SK-N-MC (cell line): Measurements from ENCODE around the gene SOD3.

Experiments used
- DNase-seq: peaks from one replicate; pipeline ENCODE4 v3.0.0-alpha.2; 2011; ENCODE audit warnings: low read depth, low spot score
- H3K27ac ChIP-seq: fragments of 200-600 bp; sonication (generic); 2 replicates; pipeline ENCODE4 v1.5.1; 2016; ENCODE audit warnings: mixed run types
- H3K36me3 ChIP-seq: fragments of 200-600 bp; sonication (generic); 2 replicates; pipeline ENCODE4 v1.6.1; 2017; ENCODE audit warnings: antibody characterized with exemption, low read length, mixed read lengths; ENCODE audit not compliant: insufficient read depth
- H3K4me3 ChIP-seq: fragments of 200-600 bp; sonication (generic); 2 replicates; pipeline ENCODE4 v1.5.1; 2016
- H3K9ac ChIP-seq: fragments of 200-600 bp; sonication (generic); 2 replicates; pipeline ENCODE4 v1.8.0; 2017; ENCODE audit warnings: mixed run types, mixed read lengths; ENCODE audit not compliant: insufficient read length
- H3K9me3 ChIP-seq: fragments of 200-600 bp; sonication (generic); 2 replicates; pipeline ENCODE4 v1.6.1; 2017; ENCODE audit warnings: low read depth, mild to moderate bottlenecking, antibody characterized with exemption, low read length, moderate library complexity, mixed read lengths
- EZH2 ChIP-seq: fragments of 200-600 bp; sonication (generic); IDR thresholded peaks from one replicate; pipeline ENCODE4 v1.6.1; 2017; ENCODE audit warnings: antibody characterized with exemption
- FOXP2 ChIP-seq: optimal IDR thresholded peaks from 2 replicates; pipeline ENCODE3; 2011; ENCODE audit warnings: mild to moderate bottlenecking, moderate library complexity; ENCODE audit not compliant: insufficient read depth; ENCODE audit errors: extremely low read length, control extremely low read depth
- POLR2AphosphoS5 ChIP-seq: IDR thresholded peaks from 2 replicates; pipeline ENCODE4 v1.6.1; 2012; ENCODE audit warnings: mild to moderate bottlenecking, low read depth, low read length, borderline replicate concordance

The SOD3 gene

DNA sequence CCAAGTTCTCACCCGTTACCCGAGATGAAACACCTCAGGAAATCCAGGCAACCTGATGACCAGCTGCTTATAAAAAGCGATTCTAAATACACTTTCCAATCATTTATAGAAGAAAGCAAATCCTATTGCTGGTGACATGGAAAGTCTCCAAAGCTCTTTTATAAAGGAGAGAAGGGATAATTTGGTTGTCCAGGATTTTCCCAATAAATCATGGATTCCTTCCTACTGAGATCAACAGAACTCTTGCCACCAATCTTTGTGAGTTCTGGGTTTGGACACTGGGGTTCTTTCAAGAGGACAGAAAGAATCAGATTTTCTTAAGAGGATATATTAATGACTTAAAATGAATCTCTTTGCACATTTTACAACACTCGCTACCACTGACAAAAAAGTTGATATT is 24.7 kb upstream of the SOD3 start:
- no peak overlapping the region for H3K9ac ChIP-seq

GRCh38 chr4:24771241-24771640 is 24.1 kb upstream of the SOD3 start:
- H3K36me3 ChIP-seq, result no peaks in the 10 kb centered on the region
- TF ChIP-seq POLR2AphosphoS5, result no peak
- no peak for TF ChIP-seq FOXP2
- no peak for TF ChIP-seq EZH2
- no peak for DNase-seq
- no peak overlapping the region for H3K9ac ChIP-seq
- no peaks in the 10 kb centered on the region for H3K9me3 ChIP-seq
- no peak overlapping the region for H3K27ac ChIP-seq
- H3K4me3 ChIP-seq, result no peak overlapping the region

More for the DNA sequence above, 24.7 kb upstream of the SOD3 start:
- Histone ChIP-seq H3K27ac (no peak overlapping the region), H3K4me3 (no peak overlapping the region), H3K36me3 (no peaks in the 10 kb centered on the region), H3K9me3 (no peaks in the 10 kb centered on the region)
- TF ChIP-seq POLR2AphosphoS5 (no peak), FOXP2 (no peak), EZH2 (no peak)
- DNase-seq, result no peak

DNA sequence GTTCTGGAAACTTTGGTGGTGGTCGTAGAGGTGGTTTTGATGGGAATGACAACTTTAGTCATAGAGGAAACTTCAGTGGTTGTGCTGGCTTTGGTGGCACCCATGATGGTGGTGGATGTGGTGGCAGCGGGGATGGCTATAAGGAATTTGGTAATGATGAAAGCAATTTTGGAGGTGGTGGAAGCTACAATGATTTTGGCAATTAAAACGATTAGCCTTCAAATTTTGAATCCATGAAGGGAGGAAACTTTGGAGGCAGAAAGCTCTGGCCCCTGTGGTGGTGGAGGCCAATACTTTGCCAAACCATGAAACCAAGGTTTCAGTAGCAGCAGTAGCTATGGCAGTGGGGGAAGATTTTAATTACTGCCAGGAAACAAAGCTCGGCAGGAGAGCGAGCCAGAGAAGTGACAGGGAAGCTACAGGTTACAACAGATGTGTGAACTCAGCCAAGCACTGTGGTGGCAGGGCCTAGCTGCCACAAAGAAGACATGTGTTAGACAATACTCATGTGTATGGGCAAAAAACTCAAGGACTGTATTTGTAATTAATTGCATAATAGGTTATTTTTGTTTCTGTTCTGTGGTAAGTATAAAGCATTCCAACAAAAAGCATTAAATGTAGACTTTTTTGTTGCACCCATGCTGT is 23.2 kb upstream of the SOD3 start:
- Histone ChIP-seq H3K9me3 (no peaks in the 10 kb centered on the region), H3K27ac (no peak overlapping the region)
- TF ChIP-seq EZH2 (no peak), POLR2AphosphoS5 (no peak), FOXP2 (no peak)

GRCh38 chr4:24772952-24773351 is 22.4 kb upstream of the SOD3 start:
- H3K36me3 ChIP-seq, result no peaks in the 10 kb centered on the region
- no peak for DNase-seq
- H3K4me3 ChIP-seq, result no peak overlapping the region
- no peak for TF ChIP-seq FOXP2
- TF ChIP-seq POLR2AphosphoS5, result no peak
- TF ChIP-seq EZH2, result no peak
- no peak overlapping the region for H3K27ac ChIP-seq
- no peaks in the 10 kb centered on the region for H3K9me3 ChIP-seq
- no peak overlapping the region for H3K9ac ChIP-seq

More for the DNA sequence above, 23.2 kb upstream of the SOD3 start:
- Histone ChIP-seq H3K36me3 (no peaks in the 10 kb centered on the region), H3K4me3 (no peak overlapping the region), H3K9ac (no peak overlapping the region)
- DNase-seq, result no peak

- Histone ChIP-seq H3K9me3 (no peaks in the 10 kb centered on the region), H3K9ac (no peak overlapping the region), H3K4me3 (peak overlapping the region; percentile 15; the same call in 1 of the 2 replicates), H3K36me3 (no peaks in the 10 kb centered on the region), H3K27ac (no peak overlapping the region)
- no peak for DNase-seq
- no peak for TF ChIP-seq POLR2AphosphoS5
Observed at GRCh38 chr4:24774452-24774851, 20.9 kb upstream of the SOD3 start.

DNA sequence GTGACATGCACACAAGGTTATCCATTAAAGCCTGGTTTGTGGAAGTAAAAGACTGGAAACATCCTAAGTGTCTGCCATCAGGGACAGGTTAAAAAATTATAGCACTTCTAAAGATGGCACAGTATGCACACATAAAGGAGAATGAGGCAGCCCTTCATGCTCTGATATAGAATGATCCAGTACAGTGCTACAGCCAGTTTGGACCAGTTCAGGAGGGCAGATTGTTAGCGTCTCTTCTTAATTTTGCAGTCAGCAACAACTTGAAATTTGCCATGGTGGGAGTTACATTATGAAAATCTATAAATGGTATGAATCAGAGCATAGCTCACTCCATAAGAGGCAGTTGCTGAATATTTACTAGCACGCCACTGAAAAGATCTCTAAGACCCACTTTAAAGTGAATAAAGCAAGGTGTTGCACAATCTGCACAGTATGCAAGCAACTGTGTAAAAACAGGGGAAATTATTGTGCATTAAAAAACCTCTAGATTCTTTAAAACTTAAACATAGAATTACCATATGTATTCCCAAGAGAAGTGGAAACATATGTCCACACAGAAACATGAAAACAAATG is 20.3 kb upstream of the SOD3 start:
- Histone ChIP-seq H3K9me3 (no peaks in the 10 kb centered on the region), H3K4me3 (peak overlapping the region; percentile 15; the same call in 1 of the 2 replicates), H3K9ac (no peak overlapping the region), H3K27ac (peak overlapping the region; percentile 81), H3K36me3 (no peaks in the 10 kb centered on the region)
- peak; percentile 61 for DNase-seq
- no peak for TF ChIP-seq EZH2
- no peak for TF ChIP-seq POLR2AphosphoS5
- no peak for TF ChIP-seq FOXP2

- no peaks in the 10 kb centered on the region for H3K36me3 ChIP-seq
- no peaks in the 10 kb centered on the region for H3K9me3 ChIP-seq
- no peak overlapping the region for H3K9ac ChIP-seq
- peak overlapping the region; percentile 81 for H3K27ac ChIP-seq
- TF ChIP-seq FOXP2 (no peak), EZH2 (no peak), POLR2AphosphoS5 (no peak)
- no peak for DNase-seq
- no peak overlapping the region for H3K4me3 ChIP-seq
Observed at GRCh38 chr4:24775750-24776149, 19.6 kb upstream of the SOD3 start.

- no peak for TF ChIP-seq FOXP2
- no peak for TF ChIP-seq POLR2AphosphoS5
- no peak for TF ChIP-seq EZH2
- Histone ChIP-seq H3K4me3 (peak overlapping the region; percentile 68), H3K36me3 (no peaks in the 10 kb centered on the region), H3K9me3 (no peaks in the 10 kb centered on the region), H3K9ac (no peak overlapping the region), H3K27ac (peak overlapping the region; percentile 92)
- no peak for DNase-seq
Observed at GRCh38 chr4:24777536-24778463, 17.6 kb upstream of the SOD3 start.
